Omental fat pad (tissue), 4 donors: ENCODE data around the gene EXOC6B. TPM values are rescaled to one million over a fixed set of nuclear protein-coding genes. Genes with fewer than 3 reads are reported as not detected.
A peak's percentile ranks its signal among the peaks of the same experiment; 100 is the strongest.

ENCODE experiments used
- ATAC-seq: fragments of 150-250 bp; one replicate; pipeline ENCODE4 v1.9.1; 2016; ENCODE audit warnings: mild to moderate bottlenecking, moderate library complexity; ENCODE audit not compliant: low FRiP score
- DNase-seq: peaks from one replicate; pipeline ENCODE4 v3.0.0-alpha.2; 2019; ENCODE audit warnings: low spot score
- total RNA-seq, 4 donors: library from RNA; depleted of rRNA; stranded (reverse); fragments of >200 nt; gene quantifications; one replicate each; pipeline ENCODE4 v1.1.0, GENCODE V29; 2016
- TF ChIP-seq, protein P1 (sequence below), 3 donors: fragments of 450-650 bp; IDR thresholded peaks; one replicate each; pipeline ENCODE4 v1.5.1; 2016 to 2017; ENCODE audit warnings: antibody characterized with exemption in 3 of 3, mild to moderate bottlenecking in 3 of 3, moderate library complexity in 2 of 3

Gene EXOC6B
- total RNA-seq, 4 donors from 2014 or later = 25.6 to 38.3 (median 30.1) TPM

- ATAC-seq = peak; percentile 63
- DNase-seq = no peak
- TF ChIP-seq, protein P1, sequence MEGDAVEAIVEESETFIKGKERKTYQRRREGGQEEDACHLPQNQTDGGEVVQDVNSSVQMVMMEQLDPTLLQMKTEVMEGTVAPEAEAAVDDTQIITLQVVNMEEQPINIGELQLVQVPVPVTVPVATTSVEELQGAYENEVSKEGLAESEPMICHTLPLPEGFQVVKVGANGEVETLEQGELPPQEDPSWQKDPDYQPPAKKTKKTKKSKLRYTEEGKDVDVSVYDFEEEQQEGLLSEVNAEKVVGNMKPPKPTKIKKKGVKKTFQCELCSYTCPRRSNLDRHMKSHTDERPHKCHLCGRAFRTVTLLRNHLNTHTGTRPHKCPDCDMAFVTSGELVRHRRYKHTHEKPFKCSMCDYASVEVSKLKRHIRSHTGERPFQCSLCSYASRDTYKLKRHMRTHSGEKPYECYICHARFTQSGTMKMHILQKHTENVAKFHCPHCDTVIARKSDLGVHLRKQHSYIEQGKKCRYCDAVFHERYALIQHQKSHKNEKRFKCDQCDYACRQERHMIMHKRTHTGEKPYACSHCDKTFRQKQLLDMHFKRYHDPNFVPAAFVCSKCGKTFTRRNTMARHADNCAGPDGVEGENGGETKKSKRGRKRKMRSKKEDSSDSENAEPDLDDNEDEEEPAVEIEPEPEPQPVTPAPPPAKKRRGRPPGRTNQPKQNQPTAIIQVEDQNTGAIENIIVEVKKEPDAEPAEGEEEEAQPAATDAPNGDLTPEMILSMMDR (IDR thresholded peaks at IDR 0.05) = no peak
Observed at GRCh38 chr2:72271766-72272641, 553.8 kb downstream of the EXOC6B start.

GRCh38 chr2:72271276-72271614 lies 554.6 kb downstream of the EXOC6B start:
- TF ChIP-seq, protein P1 (IDR thresholded peaks at IDR 0.05) = no peak
- ATAC-seq (peak; percentile 47), DNase-seq (no peak)

GRCh38 chr2:72270556-72271275 lies 555.1 kb downstream of the EXOC6B start:
- ATAC-seq (no peak), DNase-seq (no peak)
- TF ChIP-seq, protein P1 (IDR thresholded peaks at IDR 0.05) = no peak

GRCh38 chr2:72263776-72264060 lies 562.1 kb downstream of the EXOC6B start:
- DNase-seq = no peak
- TF ChIP-seq, protein P1 (IDR thresholded peaks at IDR 0.05) = no peak
- no peak for ATAC-seq

- TF ChIP-seq, protein P1 (IDR thresholded peaks at IDR 0.05) = no peak
- no peak for ATAC-seq
- DNase-seq = no peak
Observed at GRCh38 chr2:72263043-72263775, 562.6 kb downstream of the EXOC6B start.

- ATAC-seq (no peak), DNase-seq (no peak)
- TF ChIP-seq, protein P1 (IDR thresholded peaks at IDR 0.05) = no peak
Observed at GRCh38 chr2:72261076-72261475, 564.8 kb downstream of the EXOC6B start.
